Islet precursor cell (in vitro differentiated cells): Measurements from ENCODE around the gene HERC6.
A peak's percentile ranks its signal among the peaks of the same experiment; 100 is the strongest.
"Not testable (repeated sequence)": the region's sequence is repeated elsewhere in the genome, so short reads cannot be mapped to it uniquely, and the experiment has no call there.

ENCODE experiments used
- DNase-seq: peaks from one replicate; pipeline ENCODE4 v3.0.0-alpha.2; 2018

Gene HERC6

GRCh38 chr4:88448211-88448765 is 69.6 kb downstream of the HERC6 start:
- DNase-seq: not testable (repeated sequence)

- DNase-seq: no peak
These were observed 70.2 kb downstream of the HERC6 start for GRCh38 chr4:88448889-88449288.

GRCh38 chr4:88449290-88449689 is 70.6 kb downstream of the HERC6 start:
- DNase-seq: no peak

- no peak for DNase-seq
These were observed 72.6 kb downstream of the HERC6 start for GRCh38 chr4:88451205-88451604.

DNA sequence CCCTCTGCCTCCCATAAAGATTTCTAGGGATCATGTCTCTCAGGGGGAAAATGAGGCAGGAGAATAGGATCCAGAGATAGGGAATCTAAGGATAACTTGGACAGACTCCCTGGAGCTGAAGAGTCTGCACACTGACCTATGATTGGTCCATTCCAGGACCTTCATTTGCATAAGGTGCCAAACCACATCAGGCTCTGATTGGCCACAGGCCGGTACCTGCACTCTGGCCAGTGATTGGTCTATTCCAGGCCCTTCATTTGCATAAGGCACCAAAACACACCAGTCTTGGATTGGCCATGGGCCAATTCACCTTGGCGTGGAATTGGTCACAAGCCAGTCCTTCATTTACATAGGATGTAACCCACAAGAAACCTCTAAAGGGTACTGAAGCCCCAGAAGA is 74.3 kb downstream of the HERC6 start:
- no peak for DNase-seq

- peak; percentile 99 for DNase-seq
These were observed 78.1 kb downstream of the HERC6 start, which contains the start of gene HERC5 for GRCh38 chr4:88456670-88457306. Gene HERC5, plus strand, starts transcription at chr4:88457119. Its CDS starts 151 bp downstream, at chr4:88457270.

GRCh38 chr4:88457307-88458103 is 78.9 kb downstream of the HERC6 start:
- DNase-seq: peak; percentile 80

DNA sequence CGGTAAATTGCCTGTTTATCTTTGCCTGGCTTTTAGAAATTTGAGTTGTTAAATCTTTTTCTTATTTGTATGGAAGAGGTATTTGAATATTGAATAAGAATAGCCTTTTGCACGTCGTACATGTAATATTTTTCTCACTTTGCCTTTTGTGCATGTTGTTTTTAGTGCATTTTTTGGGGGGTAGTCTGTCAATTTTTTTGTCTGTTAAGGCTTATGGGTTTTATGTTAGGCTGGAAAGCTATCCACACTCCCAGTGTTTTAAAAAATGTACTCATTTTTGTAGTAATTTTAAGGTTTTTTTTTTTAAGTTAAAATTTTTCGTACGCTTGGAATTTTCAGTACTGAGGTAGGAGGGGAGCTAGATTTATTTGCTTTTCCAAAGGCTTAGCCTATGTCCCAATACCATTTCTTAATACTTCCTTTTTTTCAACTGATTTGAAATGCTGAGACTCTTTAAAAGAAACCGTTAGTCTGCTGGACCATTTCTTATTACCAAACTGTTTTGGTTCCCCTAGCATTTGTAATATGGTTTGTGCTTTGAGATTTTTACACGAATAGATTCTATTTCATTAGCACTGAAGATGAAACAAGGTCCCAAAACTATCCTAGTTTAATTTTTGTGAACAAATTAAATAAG is 79.6 kb downstream of the HERC6 start:
- no peak for DNase-seq

- no peak for DNase-seq
These were observed 87.1 kb downstream of the HERC6 start for GRCh38 chr4:88465653-88466192.

- DNase-seq: no peak
These were observed 88.7 kb downstream of the HERC6 start for GRCh38 chr4:88467392-88467791.

- DNase-seq: no peak
These were observed 98.7 kb downstream of the HERC6 start for GRCh38 chr4:88477229-88477860.

DNA sequence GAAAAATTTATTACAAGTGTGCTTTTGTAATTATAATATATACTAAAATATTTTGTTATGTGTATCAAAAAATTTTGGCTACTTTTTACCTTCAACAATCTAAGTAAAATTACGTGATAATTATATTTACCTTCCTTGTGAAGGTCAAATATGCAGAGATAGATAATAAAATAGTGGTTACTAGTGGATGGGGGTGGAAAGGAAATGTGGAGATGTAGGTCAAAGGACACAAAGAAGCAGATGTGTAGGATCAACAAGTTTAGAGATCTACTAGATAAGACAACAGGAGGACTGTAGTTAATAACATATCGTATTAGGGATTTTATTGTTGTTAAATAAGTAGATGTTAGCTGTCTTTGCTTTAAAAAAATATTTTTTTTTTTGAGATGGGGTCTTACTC is 99.6 kb downstream of the HERC6 start:
- no peak for DNase-seq

DNA sequence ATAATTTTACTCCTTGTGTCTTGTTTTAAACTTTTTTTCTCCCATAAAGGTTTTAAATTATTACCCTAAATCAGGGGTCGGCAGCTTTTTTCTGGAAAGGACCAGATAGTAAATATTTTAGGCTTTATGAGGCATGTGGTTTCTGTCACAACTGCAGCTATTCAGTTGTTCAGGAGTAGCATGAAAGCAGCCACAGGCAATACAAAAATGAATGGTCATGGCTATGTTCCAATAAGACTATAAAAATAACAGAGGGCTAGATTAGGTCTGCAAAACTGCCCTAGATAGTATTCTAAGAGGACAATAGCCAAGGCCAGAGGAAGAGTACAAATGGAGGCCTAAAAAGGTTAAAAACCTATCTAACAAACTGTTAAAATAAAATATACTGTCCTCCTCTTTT is 102.9 kb downstream of the HERC6 start:
- no peak for DNase-seq

GRCh38 chr4:88489100-88489761 is 110.6 kb downstream of the HERC6 start:
- no peak for DNase-seq
